Endothelial cell (in vitro differentiated cells): ENCODE measurements around the gene EYA2. TPM values are rescaled to one million over a fixed set of nuclear protein-coding genes. Genes with fewer than 3 reads are reported as not detected.

Experiments used
- DNase-seq: peaks from one replicate; pipeline ENCODE4 v3.0.0; 2021; ENCODE audit warnings: low spot score
- H3K27ac Mint-ChIP-seq: one replicate; pipeline ENCODE4 v1.8.0; 2021; ENCODE audit warnings: mixed read lengths, inconsistent platforms; ENCODE audit not compliant: unreplicated experiment
- H3K27me3 Mint-ChIP-seq: one replicate; pipeline ENCODE4 v1.8.0; 2021; ENCODE audit warnings: mild to moderate bottlenecking, moderate library complexity, mixed read lengths, inconsistent platforms; ENCODE audit not compliant: unreplicated experiment
- H3K36me3 Mint-ChIP-seq: one replicate; pipeline ENCODE4 v1.8.0; 2021; ENCODE audit warnings: mild to moderate bottlenecking, low read depth, mixed read lengths, inconsistent platforms; ENCODE audit not compliant: unreplicated experiment
- H3K4me1 Mint-ChIP-seq: one replicate; pipeline ENCODE4 v1.8.0; 2021; ENCODE audit warnings: mild to moderate bottlenecking, mixed read lengths, inconsistent platforms; ENCODE audit not compliant: unreplicated experiment
- H3K4me3 Mint-ChIP-seq: one replicate; pipeline ENCODE4 v1.8.0; 2021; ENCODE audit warnings: mild to moderate bottlenecking, mixed read lengths, inconsistent platforms; ENCODE audit not compliant: unreplicated experiment
- H3K9me3 Mint-ChIP-seq: one replicate; pipeline ENCODE4 v1.8.0; 2021; ENCODE audit warnings: mixed read lengths, inconsistent platforms; ENCODE audit not compliant: unreplicated experiment
- total RNA-seq: library from RNA; stranded (reverse); fragmentation: NEBNext Ultra II Directional; extraction: Animal tissue kit (Norgen Biotek cat#: 25700); gene quantifications from one replicate; pipeline ENCODE4 v1.2.1, GENCODE V29; 2021; ENCODE audit not compliant: unreplicated experiment
- TF ChIP-seq, protein P1 (sequence below): fragments of 200-600 bp; sonication (generic); IDR thresholded peaks from one replicate; pipeline ENCODE4 v1.5.0; 2021; ENCODE audit warnings: antibody characterized with exemption; ENCODE audit not compliant: unreplicated experiment

EYA2 gene
- total RNA-seq, 1 donor from 2014 or later = not detected

GRCh38 chr20:46990596-46991104 lies 96.0 kb downstream of the EYA2 start:
- no peaks in the 10 kb centered on the region for H3K27me3 Mint-ChIP-seq
- TF ChIP-seq, protein P1, sequence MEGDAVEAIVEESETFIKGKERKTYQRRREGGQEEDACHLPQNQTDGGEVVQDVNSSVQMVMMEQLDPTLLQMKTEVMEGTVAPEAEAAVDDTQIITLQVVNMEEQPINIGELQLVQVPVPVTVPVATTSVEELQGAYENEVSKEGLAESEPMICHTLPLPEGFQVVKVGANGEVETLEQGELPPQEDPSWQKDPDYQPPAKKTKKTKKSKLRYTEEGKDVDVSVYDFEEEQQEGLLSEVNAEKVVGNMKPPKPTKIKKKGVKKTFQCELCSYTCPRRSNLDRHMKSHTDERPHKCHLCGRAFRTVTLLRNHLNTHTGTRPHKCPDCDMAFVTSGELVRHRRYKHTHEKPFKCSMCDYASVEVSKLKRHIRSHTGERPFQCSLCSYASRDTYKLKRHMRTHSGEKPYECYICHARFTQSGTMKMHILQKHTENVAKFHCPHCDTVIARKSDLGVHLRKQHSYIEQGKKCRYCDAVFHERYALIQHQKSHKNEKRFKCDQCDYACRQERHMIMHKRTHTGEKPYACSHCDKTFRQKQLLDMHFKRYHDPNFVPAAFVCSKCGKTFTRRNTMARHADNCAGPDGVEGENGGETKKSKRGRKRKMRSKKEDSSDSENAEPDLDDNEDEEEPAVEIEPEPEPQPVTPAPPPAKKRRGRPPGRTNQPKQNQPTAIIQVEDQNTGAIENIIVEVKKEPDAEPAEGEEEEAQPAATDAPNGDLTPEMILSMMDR = no peak
- H3K27ac Mint-ChIP-seq = no peak overlapping the region
- no peak overlapping the region for H3K4me3 Mint-ChIP-seq
- no peak for DNase-seq
- H3K4me1 Mint-ChIP-seq = no peaks in the 10 kb centered on the region
- no peaks in the 10 kb centered on the region for H3K9me3 Mint-ChIP-seq
- H3K36me3 Mint-ChIP-seq = no peaks in the 10 kb centered on the region

GRCh38 chr20:46991168-46991567 lies 96.5 kb downstream of the EYA2 start:
- no peaks in the 10 kb centered on the region for H3K27me3 Mint-ChIP-seq
- H3K36me3 Mint-ChIP-seq = no peaks in the 10 kb centered on the region
- no peak for DNase-seq
- TF ChIP-seq, protein P1 = no peak
- no peak overlapping the region for H3K4me3 Mint-ChIP-seq
- H3K4me1 Mint-ChIP-seq = no peaks in the 10 kb centered on the region
- H3K9me3 Mint-ChIP-seq = no peaks in the 10 kb centered on the region
- no peak overlapping the region for H3K27ac Mint-ChIP-seq

DNA sequence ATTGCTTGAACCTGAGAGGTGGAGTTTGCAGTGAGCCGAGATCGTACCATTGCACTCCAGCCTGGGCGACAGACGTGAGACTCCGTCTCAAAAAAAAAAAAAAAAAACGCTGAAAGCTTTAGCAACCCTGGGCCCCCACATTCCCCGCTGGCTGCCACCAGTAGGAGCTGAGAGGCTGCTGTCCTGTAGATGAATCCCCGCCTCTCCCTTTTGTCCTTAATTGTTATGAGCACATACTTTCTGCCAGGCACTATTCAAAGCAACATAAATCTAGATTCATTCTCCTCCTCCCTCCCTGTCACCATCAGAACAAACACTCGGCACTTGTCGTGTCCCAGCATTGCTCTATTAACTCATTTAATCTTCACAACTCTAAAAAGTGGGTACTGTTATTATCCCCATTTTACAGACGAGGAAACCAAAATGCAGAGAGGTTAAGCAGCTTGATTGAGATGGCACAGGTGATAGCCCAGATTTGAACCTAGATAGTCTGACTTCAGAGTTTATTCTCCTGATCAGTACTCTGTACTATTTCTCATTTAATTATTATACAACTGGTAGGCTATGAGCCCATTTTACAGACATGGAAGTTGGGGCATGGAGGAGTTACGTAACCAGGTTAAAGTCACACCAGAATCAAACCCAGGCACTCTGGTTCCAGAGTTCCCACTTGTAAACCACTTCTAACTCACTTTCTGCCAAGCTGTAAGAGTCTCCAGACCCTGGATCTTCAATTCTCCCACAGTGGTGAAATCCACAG lies 97.4 kb downstream of the EYA2 start:
- H3K9me3 Mint-ChIP-seq = no peaks in the 10 kb centered on the region
- TF ChIP-seq, protein P1 = no peak
- peaks cover 3% of the 10 kb centered on the region for H3K4me1 Mint-ChIP-seq
- H3K27me3 Mint-ChIP-seq = no peaks in the 10 kb centered on the region
- no peaks in the 10 kb centered on the region for H3K36me3 Mint-ChIP-seq
- no peak overlapping the region for H3K4me3 Mint-ChIP-seq
- DNase-seq = no peak
- no peak overlapping the region for H3K27ac Mint-ChIP-seq

- H3K4me1 Mint-ChIP-seq = peaks cover 3% of the 10 kb centered on the region
- H3K27me3 Mint-ChIP-seq = no peaks in the 10 kb centered on the region
- no peak for DNase-seq
- TF ChIP-seq, protein P1 = no peak
- H3K9me3 Mint-ChIP-seq = no peaks in the 10 kb centered on the region
- no peak overlapping the region for H3K4me3 Mint-ChIP-seq
- H3K36me3 Mint-ChIP-seq = no peaks in the 10 kb centered on the region
- no peak overlapping the region for H3K27ac Mint-ChIP-seq
Measured at GRCh38 chr20:46992640-46993035, 98.0 kb downstream of the EYA2 start.

GRCh38 chr20:46993465-46994095 lies 98.9 kb downstream of the EYA2 start:
- Mint-ChIP-seq H3K4me1 (peaks cover 7% of the 10 kb centered on the region), H3K27me3 (no peaks in the 10 kb centered on the region)

More at GRCh38 chr20:46993465-46994095, 98.9 kb downstream of the EYA2 start:
- TF ChIP-seq, protein P1 = no peak
- no peak overlapping the region for H3K27ac Mint-ChIP-seq
- H3K4me3 Mint-ChIP-seq = no peak overlapping the region
- H3K9me3 Mint-ChIP-seq = no peaks in the 10 kb centered on the region
- DNase-seq = no peak
- H3K36me3 Mint-ChIP-seq = no peaks in the 10 kb centered on the region
